Stimulated activated CD4-positive, alpha-beta T cell treated with anti-CD3 and anti-CD28 coated beads, Interleukin-4, amount 100 ng/mL, for 4 hours (primary cell): ENCODE results near the gene FAM168A.
"Not testable (repeated sequence)": the region's sequence is repeated elsewhere in the genome, so short reads cannot be mapped to it uniquely, and the experiment has no call there.

Source experiments
- DNase-seq, 2 experiments: peaks; one replicate each; pipeline ENCODE4 v3.0.0-alpha.2; 2020

Gene FAM168A

GRCh38 chr11:73592640-73593039, 5.3 kb downstream of the FAM168A start:
- no peak for DNase-seq

GRCh38 chr11:73591743-73592142, 6.2 kb downstream of the FAM168A start:
- DNase-seq, result no peak

- no peak for DNase-seq
Measured at GRCh38 chr11:73590991-73591390, 6.9 kb downstream of the FAM168A start.

- no peak for DNase-seq
Measured at GRCh38 chr11:73586791-73587190, 11.1 kb downstream of the FAM168A start.

GRCh38 chr11:73585834-73586575, 11.9 kb downstream of the FAM168A start:
- no peak for DNase-seq

- DNase-seq, result no peak
Measured at GRCh38 chr11:73584831-73585230, 13.1 kb downstream of the FAM168A start.

- no peak for DNase-seq
Measured at GRCh38 chr11:73582653-73583052, 15.3 kb downstream of the FAM168A start.

- not testable (repeated sequence) for DNase-seq
Measured at GRCh38 chr11:73580749-73581148, 17.2 kb downstream of the FAM168A start.

GRCh38 chr11:73579641-73580434, 18.1 kb downstream of the FAM168A start:
- no peak for DNase-seq

- DNase-seq, result no peak
Measured at GRCh38 chr11:73578592-73579185, 19.2 kb downstream of the FAM168A start.

GRCh38 chr11:73577496-73577917, 20.4 kb downstream of the FAM168A start:
- DNase-seq, result no peak

GRCh38 chr11:73576185-73576614, 21.7 kb downstream of the FAM168A start:
- DNase-seq, result no peak

- DNase-seq, result not testable (repeated sequence)
Measured at GRCh38 chr11:73571982-73572381, 25.9 kb downstream of the FAM168A start.

- no peak for DNase-seq
Measured at GRCh38 chr11:73570415-73571114, 27.3 kb downstream of the FAM168A start.

- DNase-seq, result no peak
Measured at GRCh38 chr11:73566977-73567755, 30.7 kb downstream of the FAM168A start.

GRCh38 chr11:73566422-73566821, 31.5 kb downstream of the FAM168A start:
- no peak for DNase-seq

- DNase-seq, result no peak
Measured at GRCh38 chr11:73565804-73566203, 32.1 kb downstream of the FAM168A start.

- no peak for DNase-seq
Measured at GRCh38 chr11:73564903-73565302, 33.0 kb downstream of the FAM168A start.

GRCh38 chr11:73563539-73564200, 34.2 kb downstream of the FAM168A start:
- DNase-seq, result no peak

- no peak for DNase-seq
Measured at GRCh38 chr11:73559743-73560142, 38.2 kb downstream of the FAM168A start.

GRCh38 chr11:73556966-73557365, 40.9 kb downstream of the FAM168A start:
- no peak for DNase-seq

GRCh38 chr11:73555615-73556014, 42.3 kb downstream of the FAM168A start:
- DNase-seq, result no peak
